T-helper 1 cell (primary cell): ENCODE results near the gene TEKT3.

ENCODE experiments used
- DNase-seq, 5 donors: peaks; one replicate each; pipeline ENCODE4 v3.0.0-alpha.2; 2012 to 2020

The TEKT3 gene

DNA sequence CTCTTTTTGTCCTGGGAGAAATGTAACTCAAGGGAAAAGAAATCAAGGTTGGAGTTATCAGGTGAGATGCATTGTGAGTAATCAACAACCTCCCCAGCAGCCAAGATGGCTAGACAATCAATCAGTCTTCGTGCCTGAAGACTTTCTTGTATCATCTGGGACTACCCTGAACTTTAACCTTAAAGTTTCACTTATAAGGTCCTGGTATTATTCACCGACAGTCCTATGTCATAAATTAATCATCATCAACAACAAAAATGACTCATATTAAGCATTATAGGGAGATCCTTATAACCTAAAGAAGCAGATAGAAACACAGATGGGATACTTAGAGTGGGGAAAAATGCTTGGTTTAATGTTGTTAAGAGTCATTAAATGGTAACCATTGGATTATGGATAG is 7.7 kb upstream of the TEKT3 start:
- no peak for DNase-seq

DNA sequence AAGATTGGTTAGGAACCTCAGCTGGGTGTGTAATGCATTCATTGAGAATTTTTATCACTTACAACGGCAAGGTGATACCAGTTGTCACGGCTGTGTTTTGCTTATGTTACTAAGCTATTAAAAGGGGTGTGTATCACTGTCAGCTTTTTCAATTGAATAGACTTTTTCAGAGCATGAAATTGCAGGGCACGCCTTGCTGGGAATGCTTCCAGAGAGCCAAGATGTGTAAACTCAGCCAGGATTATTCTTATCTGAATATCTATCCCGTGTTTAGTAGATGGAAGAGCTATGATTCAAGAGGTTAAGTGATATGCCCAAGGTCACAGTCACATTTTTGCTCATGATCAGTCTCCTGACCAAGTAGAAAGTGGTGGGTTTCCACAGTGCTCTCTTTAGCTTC is 6.6 kb upstream of the TEKT3 start:
- no peak for DNase-seq

DNA sequence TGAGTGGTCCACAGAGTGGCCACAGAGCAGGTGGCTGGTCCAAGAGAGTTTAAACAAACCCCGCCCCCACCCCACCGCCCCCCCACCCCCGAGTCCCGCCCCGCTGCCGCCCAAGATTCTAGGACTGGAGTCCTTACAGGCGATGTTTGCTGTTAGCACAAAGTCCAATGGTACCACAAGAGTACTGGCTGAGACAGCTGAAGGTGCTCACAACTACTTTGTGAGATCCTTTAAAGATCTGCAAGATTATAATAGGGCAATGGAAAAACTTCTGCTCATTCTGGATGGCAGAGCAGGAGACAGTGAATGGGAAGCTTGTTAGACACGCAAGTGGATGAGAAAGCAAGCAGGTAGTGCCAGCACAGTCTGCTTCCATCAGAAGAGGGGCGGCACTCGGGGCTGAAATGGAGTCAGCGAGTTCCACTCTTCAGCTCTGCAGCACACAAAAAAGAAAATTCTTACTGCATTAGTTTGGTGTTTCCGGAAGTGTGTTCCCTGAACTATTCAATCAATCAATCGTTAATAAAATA is 4.7 kb upstream of the TEKT3 start:
- DNase-seq: no peak

DNA sequence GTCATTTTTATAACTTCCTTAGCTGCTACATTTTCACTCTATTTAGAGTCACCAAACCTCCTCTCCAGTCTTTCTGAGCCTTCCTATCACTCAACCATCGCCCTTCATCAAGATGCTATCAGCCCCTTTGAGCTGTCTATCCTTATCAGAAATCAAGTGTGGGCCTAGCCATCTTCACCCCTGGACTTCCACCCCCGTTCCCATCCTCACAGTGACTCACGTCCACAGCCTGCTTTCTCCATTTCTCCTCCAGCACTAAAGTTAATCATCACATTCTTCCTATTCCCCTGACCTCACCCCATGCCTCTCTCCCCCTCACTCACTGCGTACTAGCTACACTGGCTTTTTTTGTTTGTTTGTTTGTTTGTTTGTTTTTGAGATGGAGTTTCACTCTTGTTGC is 2.4 kb upstream of the TEKT3 start:
- DNase-seq: no peak

DNA sequence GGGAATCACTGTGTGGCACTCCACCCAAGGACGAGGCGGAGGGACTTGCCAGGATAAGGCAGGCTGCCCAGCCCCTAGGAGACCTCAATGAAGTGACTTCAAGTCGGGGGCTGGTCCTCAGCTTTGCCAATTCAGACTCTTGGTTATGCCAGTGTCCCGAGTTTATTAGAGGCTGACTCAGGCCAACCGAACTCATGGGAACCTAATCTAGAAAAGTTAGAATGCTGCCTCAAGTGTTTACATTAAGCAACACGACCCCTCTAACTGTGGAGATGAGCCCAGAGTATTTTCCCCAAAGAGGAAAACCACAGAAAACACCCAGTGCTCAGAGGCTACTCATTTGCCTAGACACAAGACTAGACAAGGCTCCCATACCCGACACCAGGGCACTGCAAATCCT is 1.1 kb upstream of the TEKT3 start:
- no peak for DNase-seq

DNA sequence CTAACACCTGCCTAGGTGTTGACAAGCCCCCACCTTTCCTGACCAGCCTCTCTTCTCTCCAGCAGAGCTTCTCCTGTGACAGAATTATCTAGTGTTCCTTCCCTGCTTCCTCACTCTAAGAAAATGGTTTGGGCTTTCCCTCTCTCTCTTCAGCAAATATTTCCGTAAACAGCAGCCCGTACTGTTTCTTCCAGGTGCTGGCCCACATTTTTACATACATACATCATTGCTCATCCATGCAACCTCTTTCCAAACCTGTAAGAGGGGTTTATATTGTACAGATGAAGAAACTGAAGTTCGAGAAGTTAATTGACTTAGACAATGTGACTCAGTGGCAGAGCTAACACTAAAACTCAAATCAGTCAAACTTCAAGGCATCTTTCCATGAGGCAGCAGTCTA is 569 bp upstream of the TEKT3 start:
- DNase-seq: no peak

DNA sequence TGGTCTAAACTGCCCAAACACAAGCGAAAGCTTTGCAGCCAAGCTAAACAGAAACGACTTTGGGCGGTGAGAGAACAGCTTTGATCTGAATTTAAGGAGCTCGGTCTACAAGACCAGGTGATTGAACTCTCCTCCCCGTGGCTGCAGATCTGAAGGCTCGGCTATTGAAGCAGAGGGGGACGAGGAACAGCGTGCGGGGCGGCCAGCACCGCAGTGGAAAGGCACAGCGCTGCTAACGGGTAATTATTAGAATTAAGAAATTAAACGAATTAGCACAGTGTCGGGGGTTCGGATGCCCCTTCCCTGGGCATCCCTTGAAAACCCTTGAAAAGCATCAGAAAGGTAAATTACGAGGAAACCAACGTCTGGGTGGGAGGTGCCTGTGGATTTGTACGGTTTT is 431 bp downstream of the TEKT3 start:
- no peak for DNase-seq

DNA sequence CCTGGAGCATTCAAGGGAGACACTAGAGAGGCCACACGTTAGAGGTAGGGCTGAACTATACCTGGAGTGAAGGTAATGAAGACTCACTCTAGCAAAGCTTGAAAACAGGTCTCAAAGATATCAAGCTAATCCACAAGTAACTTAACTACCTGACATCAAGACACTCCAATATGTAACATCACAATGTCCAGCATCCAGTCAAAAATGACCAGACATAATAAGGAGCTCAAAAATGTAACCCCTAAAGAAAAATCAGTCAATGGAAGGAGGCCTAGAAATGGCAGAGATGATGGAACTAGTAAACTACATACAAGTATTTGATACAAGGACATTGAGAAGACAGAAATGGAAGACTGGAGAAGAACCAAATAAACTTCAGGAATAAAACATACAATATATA is 6.0 kb downstream of the TEKT3 start:
- DNase-seq: no peak

DNA sequence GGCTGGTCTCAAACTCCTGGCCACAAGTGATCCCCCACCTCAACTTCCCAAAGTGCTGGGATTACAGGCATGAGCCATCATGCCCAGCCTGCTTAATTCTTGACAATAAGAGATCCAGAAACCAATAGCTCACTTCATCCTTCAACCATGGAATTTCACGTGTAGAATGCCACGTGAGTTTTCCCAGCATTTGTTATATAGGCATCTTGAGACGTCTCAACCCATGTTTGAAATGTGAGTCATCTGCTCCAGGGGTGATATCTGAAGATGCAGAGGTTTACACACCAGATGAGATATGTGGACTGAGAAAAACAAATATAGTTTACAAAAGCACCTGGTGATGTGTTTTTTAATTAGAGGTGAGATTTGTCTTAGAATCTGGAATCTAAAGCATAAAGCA is 7.1 kb downstream of the TEKT3 start:
- DNase-seq: no peak

DNA sequence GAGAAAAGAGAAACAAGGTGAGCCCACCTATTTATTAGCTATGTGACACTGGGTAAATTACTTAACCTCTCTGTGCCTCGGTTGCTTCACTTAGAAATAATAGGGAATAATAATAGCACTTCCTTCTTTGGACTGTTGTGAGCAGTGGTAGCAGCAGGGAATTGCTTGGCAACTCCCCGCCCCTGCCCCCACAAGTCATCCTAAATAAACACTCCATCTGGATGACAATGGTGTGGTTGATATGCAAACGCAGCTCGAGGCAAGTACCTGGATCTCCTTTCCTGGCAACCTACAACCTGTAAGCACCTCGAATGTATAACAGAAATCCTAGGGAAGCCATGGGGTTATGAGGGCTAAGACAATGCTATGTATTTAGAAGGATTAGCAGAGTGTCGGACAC is 9.1 kb downstream of the TEKT3 start:
- DNase-seq: no peak

DNA sequence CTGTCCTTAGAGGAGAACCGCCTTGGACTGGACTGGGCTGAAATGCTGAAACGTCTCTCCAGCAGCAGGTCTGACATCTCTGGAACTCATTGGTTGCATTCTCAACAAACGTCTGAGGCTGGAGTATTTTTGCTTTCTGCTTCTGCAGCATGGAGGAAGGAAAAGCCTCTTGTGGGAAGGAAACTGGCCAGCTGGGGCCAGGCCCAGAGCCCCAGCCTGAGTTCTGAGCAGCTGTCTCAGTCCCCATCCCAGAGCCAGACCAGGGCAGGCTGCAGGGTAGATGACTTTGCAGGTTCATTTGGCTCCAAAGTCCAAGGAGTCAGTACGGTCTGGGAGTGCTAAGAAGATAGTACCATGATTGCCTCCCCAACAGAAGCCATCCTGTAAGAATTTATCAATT is 18.3 kb downstream of the TEKT3 start:
- DNase-seq: no peak

DNA sequence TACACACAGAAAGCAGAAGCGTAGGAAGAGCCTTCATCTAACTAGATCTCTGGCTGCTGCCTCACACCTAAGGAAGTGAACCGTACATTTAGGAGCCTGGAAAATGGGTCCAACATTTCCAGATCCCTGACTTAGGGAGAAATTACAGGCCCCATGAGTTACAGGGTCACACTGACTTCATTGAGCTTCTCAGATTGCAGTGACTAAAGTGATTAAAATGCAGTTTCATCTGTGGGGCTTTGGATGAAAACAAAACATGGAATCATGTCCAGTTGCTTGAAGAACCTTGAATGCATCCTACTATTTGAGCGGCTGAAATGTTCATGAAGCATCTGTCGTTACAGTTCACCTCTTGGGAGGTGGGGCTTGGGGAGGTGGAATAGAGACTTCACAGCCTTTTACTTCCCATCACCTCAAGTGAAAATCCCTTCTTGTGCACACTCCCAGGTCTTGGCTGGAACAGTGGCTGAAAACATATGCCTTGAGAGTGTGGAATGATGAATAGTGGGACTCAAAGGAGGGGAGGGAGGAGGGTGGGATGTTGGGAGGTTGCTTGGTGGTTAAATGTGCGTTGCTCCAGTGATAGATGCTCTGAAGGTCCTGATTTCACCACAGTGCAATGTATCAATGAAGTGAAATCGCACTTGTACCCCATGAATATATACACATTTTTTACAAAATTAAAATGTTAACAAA is 19.7 kb downstream of the TEKT3 start:
- DNase-seq: no peak

DNA sequence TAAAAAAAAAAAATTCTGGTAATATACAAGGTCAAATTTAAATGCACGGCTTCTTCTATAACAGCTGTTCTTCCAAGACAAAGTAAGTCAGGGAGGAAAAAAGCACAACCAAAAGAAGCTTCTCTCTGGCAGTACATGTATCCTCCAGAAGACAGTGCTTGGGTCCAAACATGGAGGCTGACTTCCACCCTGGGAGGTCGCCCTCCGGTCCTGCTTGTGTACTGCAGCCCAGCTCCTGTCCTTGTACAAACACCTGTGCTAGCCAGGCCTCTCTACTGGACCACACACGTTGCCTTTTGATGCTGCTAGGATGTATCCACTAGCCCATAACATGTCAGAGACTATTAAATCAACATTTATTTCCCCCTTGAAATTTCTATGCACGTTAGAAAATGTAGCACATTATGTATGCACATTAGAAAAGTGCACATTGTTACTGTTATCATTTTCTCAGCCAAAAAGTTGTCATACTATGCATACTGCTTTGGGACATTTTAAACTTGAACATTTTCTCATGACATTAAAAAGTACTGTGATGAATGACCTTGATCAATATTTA is 21.9 kb downstream of the TEKT3 start:
- DNase-seq: no peak

DNA sequence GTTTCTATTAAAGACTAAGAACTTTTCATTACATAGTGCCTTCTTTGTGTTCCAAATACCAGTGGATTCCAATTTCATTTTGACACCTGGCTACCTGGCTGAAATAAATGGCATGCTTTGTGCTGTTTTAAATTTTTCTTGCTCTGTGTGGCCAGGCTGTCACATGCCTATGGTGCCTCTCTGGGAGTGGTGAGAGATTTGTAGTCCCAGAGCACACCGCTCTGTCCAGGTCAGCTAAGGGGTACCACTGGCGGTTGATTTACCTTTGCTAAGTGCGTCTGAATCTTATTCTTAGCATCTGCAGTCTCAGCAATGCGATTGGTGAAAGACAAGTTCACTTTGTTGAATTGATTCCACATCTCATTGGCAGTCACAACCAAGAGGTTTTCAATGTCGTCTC is 29.4 kb downstream of the TEKT3 start:
- no peak for DNase-seq

DNA sequence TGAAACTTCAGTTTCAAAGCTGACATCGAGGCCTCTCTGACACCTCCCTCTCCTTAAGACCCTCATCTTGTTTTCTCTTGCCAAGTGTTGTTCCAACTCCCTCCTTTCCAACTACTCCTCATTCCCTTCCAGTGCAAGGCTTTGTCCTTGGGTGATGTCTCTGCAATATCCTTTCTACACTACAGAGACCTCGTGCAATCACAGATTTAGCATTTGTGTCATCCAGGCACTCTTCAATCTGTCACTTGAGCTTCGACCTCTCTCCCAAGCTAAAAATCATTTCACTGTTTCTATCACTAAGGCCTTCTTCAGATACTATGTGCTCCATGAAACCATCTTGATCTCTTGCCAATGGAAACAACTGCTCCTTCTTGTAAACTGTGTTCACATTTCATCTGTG is 31.6 kb downstream of the TEKT3 start:
- DNase-seq: no peak

DNA sequence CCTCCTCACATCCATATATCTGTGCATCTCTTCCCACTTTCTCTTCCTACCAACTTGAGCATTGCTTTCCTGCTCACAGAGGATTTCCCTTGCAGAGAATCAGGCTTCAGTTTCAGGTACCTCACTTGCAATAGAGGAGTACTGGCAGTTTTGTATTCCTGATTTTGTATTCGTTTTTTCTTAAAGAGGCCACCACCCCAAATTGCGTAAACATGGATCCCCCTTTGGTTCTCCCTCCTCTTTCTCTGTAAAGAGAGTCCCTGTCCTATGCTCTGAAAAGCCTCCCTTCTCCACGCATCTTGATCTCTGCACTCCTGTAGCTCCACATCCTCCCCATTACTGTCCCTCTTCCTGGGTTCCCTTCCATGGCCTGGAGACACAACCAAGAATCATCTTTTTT is 32.2 kb downstream of the TEKT3 start:
- DNase-seq: no peak

DNA sequence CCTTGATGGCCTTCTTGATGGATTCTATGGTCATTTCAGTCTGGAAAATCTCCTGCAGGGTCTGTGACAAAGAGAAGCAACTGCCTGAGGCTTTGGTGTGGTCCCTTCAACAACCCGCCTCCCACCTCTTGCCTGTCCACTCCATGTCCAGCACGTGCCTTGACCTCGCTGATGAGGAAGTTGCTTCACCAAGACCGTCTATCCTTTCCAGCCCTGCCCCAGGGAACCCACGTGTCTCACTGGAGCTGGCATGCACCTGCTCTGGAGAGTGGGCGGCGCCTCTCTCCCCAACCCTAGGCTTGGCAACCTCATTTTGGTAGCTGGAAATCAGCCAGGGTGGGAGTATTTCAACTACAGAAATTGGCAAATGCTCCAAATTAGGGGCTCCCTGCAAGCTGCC is 32.6 kb downstream of the TEKT3 start:
- DNase-seq: no peak

DNA sequence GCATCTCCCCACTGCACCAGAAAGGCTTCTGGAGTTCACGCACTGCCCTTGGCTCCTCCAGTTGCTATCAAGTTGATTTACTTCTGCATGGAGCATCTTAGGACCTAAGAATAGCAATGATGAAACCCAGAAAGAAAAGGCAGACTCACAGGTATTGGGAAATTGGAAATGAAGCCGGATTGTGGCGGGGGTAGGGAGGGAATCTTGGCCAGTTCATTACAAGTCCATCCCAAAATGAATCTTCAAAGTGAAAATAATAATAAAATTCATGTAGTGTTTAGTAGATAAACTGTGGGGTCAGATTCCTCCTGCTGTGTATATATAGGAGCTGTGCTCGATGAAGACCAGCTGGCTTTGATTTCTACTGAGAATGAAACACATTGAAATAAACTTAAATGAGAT is 33.7 kb downstream of the TEKT3 start:
- DNase-seq: no peak

DNA sequence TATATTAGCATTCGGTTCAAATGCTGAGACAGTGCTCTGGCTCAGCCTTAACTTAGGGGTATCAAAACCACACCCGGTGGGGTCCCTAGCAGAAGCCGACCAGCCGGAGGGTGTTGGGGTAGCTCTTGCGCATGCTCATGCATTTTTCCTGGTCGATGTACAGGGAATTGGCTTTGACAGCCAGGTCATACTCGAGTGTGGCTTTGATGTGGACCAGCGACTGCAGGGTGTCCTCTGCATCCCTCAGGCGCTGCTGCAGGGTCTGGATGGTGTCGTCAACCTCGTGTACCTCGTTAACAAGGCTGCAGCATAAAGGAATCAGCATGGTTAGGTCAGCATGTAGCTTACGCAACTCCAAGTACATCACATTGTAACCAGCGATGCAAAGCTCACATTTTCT is 37.5 kb downstream of the TEKT3 start:
- DNase-seq: no peak

DNA sequence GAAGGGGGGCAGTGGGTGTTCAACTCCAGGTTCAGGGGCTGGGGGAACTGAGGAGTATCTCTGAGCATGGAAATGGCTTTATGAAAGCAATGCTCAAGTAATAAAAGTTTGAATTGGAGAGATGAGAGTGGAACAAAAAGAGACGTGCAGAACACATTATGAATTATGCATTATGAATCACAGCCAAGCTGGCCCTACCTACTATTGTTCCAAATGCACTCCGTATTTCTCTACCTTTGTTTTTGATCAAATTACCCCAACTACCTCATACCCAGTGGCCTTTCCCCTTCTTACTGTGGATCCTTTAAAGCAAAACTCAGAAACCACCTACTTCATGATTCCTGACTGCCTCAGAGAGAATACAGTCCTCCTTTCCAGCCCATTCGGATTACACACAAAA is 38.1 kb downstream of the TEKT3 start:
- DNase-seq: no peak

DNA sequence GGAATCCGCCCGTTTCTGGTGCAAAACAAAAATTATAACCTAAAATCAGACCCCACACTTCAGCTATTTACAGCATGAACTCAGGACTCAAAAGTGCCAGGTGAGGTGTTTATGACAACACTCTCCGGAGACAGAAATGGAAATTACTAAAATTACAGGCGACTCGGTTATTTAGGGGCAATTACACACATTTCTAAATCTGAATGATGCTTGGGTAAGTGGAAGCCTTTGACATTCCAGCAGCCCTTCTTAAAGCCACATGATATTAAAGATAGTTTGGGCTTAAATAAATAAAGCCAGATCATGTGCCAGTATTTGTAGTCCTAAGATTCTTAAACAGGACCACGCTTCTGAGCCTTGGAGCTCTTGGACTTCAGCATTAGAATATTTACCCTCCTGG is 39.6 kb downstream of the TEKT3 start:
- DNase-seq: no peak

DNA sequence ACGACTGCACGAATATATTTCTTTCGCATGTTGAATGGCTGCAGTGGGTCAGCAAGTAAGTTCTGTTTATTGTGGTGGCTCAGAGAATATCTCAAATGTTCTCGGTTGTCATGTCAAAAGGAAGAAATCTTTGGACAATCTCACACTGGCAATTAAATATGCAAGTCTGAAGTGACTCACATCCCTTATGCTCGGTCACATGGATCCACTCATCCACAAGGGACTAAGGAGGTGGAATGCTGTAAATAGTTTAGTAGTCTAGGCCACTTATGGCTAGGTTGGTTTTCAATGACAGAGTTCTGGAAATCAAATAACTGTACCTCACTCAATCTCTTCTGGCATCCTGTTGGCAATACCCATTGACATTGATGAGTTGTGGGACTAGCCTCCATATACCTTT is 43.2 kb downstream of the TEKT3 start:
- no peak for DNase-seq

DNA sequence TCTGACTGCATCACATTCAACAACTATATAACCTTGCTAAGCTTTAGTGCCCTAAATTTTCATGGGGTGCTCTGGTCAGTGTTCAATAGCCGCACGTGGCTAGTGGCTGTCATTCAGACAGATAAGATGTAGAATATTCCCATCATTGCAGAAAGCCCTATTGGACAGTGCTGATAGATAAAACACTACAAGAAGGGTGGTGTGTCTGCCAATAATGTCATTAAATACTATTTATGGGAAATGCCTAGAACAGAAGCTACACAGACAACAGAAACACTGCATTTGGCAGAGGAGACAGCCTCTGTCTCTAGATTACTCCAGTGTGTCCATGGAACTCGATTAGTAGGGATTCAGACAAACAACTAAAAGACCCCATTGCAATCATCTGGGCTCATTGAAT is 47.8 kb downstream of the TEKT3 start:
- no peak for DNase-seq

DNA sequence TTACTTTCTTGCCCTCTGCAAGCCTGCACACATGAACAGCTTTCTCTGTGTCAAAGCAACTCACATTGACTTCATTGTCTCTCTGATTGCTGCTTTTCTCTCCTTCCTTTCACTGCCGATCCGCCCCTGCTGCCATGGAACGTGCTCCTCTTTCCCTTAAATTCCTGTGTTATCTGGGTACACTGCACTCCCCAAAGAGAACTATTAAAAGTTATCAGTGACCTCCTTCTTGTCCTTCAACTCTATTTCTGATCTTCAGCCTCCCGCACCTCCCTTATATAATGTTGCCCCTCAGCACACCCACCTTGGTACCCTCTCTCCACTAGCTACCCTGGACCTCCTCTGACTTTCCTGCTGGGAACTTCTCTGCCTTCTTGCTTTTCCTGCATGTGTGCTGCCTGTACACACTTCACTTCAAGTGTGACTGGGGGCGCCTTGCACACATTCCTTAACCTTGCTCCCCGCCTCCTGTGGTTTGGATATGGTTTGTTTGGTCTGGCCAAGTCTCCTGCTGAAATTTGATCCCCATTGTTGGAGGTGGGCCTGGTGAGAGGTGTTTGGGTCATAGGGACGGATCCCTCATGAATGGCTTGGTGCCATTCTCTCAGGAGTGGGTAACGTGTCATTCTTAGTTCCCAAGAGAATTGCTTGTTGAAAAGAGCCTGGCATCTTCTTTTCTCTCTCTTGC is 49.6 kb downstream of the TEKT3 start:
- no peak for DNase-seq

DNA sequence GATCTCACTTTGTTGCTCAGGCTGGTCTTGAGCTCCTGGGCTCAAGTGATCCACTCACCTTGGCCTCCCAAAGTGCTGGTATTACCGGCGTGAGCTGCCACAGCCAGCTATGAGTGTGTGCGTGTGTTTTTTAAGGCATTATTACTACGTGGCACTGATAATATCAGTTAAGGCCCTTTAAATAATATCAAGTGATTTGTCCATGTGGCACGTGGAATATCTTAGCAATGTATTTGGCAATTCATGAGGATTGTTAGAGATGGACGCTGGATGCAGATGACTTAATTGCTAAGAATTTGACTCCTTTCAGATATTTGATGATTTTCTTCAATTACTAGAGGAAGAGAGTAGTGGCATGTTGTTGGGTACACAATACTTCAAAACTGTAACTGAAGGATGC is 50.8 kb downstream of the TEKT3 start:
- DNase-seq: no peak
